Fibroblast of pulmonary artery (primary cell): ENCODE measurements around the gene TDRD5.
A peak's percentile ranks its signal among the peaks of the same experiment; 100 is the strongest.

ENCODE experiments used
- DNase-seq: peaks from one replicate; pipeline ENCODE4 v3.0.0-alpha.2; 2010; ENCODE audit warnings: low read depth
- H3K4me3 ChIP-seq: replicated peaks from 2 replicates; pipeline ENCODE4 v1.5.1; 2011; ENCODE audit warnings: low read depth, mild to moderate bottlenecking, control low read depth, low read length, moderate library complexity
- CTCF ChIP-seq: IDR thresholded peaks from 2 replicates; pipeline ENCODE4 v1.5.1; 2011; ENCODE audit warnings: mild to moderate bottlenecking, control low read depth, low read length, inconsistent platforms; ENCODE audit errors: missing control alignments

TDRD5 gene

GRCh38 chr1:179587336-179587735 is 4.3 kb upstream of the TDRD5 start:
- no peak for TF ChIP-seq CTCF
- H3K4me3 ChIP-seq: no peak overlapping the region
- no peak for DNase-seq

GRCh38 chr1:179588425-179589024 is 3.1 kb upstream of the TDRD5 start:
- no peak for DNase-seq
- no peak for TF ChIP-seq CTCF

GRCh38 chr1:179589509-179589908 is 2.1 kb upstream of the TDRD5 start:
- H3K4me3 ChIP-seq: no peak overlapping the region
- DNase-seq: no peak
- TF ChIP-seq CTCF: no peak

More at GRCh38 chr1:179588425-179589024, 3.1 kb upstream of the TDRD5 start:
- no peak overlapping the region for H3K4me3 ChIP-seq

- no peak for TF ChIP-seq CTCF
- no peak for DNase-seq
- no peak overlapping the region for H3K4me3 ChIP-seq
Measured at GRCh38 chr1:179590671-179591070, 961 bp upstream of the TDRD5 start.

- H3K4me3 ChIP-seq: no peak overlapping the region
- TF ChIP-seq CTCF: no peak
- DNase-seq: no peak
Measured at GRCh38 chr1:179591253-179591591, 410 bp upstream of the TDRD5 start.

- no peak for DNase-seq
- TF ChIP-seq CTCF: no peak
- no peak overlapping the region for H3K4me3 ChIP-seq
Measured at GRCh38 chr1:179598631-179599030, 7.0 kb downstream of the TDRD5 start.

GRCh38 chr1:179599623-179600249 is 8.1 kb downstream of the TDRD5 start:
- peak; percentile 54 for DNase-seq
- peak; percentile 58 for TF ChIP-seq CTCF
- H3K4me3 ChIP-seq: no peak overlapping the region
